ENCODE results near the gene SPESP1.
"Not testable (repeated sequence)": the region's sequence is repeated elsewhere in the genome, so short reads cannot be mapped to it uniquely, and the experiment has no call there.

Gene SPESP1

DNA sequence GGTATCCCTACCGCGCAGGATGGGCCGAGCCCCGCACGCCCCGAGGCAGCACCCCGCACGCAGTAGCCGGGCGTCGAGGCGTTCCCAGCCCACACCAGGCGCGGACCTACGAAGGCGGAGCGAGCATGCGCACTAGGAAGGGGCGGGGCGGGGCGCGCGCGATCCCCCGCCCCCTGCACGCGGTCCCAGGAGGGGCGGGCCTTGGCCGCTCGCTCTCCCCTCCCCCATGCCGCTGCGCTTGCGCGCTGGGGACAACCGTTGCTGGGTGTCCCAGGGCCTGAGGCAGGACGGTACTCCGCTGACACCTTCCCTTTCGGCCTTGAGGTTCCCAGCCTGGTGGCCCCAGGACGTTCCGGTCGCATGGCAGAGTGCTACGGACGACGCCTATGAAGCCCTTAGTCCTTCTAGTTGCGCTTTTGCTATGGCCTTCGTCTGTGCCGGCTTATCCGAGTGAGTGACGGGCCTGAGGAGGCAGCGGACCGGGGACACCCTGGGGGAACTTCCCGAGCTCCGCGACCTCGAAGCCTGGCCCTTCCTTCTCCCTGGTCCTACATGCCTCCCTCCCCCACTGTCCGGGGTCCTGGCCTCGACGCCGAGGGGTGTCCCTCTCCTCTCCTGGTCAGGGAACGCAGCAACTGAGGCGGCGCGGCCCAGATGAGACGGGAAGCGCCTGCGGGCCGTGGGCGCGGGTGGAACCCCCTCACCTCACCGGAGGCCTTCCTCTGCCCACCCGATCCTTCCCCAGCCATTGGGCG lies at the start of gene SPESP1:
Gene SPESP1, plus strand, starts transcription at position 258 of the 755 bp plus-strand sequence. Its CDS starts 129 bp downstream, at position 387.
- peak; percentile 69 for DNase-seq

DNA sequence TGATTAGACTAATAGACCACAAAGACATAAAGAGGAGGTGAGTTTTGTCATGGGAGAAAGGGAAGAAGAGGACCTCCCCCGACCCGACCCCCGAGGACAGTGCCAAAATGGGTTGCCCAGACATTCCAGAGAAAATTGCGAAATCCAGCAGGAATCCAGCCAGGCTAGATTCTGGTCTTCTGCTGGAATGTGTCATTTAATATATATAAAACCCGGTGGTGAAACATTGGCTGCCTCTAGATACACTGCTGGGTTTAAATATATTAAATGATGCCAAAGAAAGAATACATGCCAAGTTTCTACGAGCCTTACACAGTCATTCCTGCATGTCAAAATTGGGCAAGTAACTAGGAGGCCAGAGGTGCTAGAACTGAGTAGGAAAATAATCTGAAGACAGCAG lies 45.3 kb upstream of the SPESP1 start:
- no peak for DNase-seq

DNA sequence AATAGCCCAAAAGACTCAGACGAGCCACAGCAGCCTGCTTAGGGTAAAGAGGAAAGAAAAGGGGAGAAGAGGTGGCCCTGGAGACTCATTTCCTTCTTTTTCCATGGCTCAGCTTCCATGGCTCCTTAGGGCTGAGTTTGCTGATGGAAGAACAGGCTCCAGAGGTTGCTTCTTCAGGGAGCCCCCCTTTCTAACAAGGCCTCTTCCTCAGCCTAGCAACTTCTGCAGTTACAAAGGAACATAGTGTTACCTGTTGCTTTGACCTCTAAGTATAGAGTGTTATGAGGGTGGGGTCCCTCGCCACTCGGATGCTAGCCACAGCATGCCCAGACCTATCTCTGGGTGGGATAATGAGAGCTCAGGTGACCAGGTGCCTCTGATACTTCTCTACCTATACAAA lies 43.2 kb upstream of the SPESP1 start:
- no peak for DNase-seq

DNA sequence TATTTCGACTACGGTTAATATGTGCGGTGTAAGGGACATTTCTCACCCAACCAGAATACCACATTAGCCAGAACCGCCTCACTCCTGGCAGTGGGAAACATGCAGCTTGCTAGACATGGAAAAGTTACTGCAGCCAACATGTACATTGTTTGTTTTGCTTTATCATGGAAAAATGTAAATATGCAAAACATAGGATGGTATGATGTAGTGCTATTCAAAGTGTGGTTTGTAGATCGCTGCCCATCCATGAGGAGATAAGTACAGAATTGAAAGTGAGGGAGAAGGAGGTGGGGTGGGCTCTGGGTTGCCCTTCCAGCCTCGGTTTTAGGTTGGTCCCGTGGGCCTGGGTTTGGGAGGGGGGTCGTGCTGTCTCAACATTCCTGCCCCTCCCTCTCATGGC lies 42.5 kb upstream of the SPESP1 start:
- no peak for DNase-seq

DNA sequence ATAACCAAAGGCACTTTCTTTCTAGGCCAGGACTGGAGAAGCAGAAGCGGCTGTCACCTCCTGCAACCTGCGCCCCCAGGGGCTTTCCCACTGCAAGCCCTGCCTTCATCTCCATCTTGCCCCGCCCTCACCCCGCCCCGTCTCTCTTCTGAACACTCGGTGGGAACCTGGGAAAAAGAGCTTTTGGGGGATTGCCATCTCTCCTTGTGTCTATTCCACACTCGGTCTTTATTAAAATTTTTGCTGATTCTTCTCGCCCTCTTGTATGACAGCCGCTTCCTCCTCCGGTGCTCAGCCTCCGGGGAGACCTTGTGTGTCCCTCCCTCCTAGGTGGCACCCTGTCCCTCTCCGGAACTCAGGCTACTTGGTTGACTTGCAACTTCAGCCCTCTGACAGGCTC lies 41.9 kb upstream of the SPESP1 start:
- DNase-seq, result no peak

- DNase-seq, result no peak
Observed at GRCh38 chr15:68894208-68894607, 36.1 kb upstream of the SPESP1 start.

DNA sequence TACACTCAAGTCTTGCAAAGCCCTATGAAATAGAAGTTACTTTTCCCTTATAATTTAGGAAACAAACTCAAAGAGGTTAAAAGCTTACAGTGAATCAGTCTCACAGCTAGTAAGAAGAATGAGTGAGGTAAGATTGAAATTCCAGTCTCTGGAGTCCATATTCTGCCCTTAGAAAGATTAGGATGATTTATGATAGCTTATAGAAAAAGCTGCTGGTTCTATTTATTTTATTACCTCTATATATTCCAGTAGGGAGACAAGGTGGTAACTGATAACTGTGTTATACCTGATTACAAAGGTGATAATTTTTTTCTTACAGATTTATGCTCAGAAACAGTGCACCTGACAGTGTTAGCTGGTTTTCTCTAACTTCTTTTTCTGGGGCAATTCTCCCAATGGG lies 34.1 kb upstream of the SPESP1 start:
- no peak for DNase-seq

GRCh38 chr15:68897016-68897415 lies 33.3 kb upstream of the SPESP1 start:
- DNase-seq, result no peak

- DNase-seq, result no peak
Observed at GRCh38 chr15:68900027-68900426, 30.3 kb upstream of the SPESP1 start.

DNA sequence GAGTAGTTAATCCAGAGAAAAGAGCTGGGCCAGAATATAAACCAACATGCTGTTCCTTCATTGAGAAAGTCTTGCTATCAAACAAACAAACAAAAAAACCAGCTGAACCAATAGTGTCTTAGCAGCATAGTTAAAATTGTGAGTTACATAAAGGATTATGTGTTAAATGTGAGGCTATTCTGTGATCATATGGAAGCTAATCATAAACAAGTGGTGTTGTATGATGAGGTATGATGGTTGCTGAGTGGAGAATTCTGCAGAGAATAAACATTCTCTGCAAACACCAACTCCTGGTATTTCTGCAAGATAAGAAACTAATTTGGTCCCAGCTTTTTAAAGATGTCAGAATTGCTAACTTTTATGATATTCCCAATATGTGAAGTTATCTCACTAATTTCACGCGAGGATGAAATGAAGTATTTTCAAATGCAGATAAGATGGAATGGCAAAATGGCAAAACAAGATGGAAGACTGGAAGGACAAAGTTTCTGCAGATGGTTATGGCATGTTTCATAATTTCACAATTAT lies 22.9 kb upstream of the SPESP1 start:
- no peak for DNase-seq

DNA sequence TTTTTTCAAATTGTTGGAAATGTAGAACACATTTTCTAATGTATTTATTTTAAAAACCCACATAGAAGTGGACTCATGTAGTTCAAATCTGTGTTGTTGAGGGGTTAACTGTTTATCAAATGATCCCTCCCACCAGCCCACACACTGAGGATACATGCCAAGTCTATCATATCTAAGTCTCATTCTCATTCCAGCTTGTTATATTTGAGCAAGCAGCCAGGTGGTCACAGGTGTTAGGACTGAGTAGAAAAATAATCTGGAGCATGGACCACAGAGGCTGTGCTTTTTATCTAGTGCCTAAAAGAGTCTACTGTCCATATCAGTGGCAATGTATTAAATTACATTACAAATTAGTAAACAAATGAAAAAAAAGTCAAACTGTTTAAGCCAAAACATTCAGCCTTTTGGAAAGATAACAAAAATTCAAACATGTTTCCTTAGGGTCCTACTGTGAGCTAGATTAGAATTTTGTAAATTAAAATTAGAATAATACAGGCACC lies 20.7 kb upstream of the SPESP1 start:
- no peak for DNase-seq

GRCh38 chr15:68910341-68910740 lies 20.0 kb upstream of the SPESP1 start:
- DNase-seq, result no peak

- DNase-seq, result no peak
Observed at GRCh38 chr15:68910816-68911215, 19.5 kb upstream of the SPESP1 start.

DNA sequence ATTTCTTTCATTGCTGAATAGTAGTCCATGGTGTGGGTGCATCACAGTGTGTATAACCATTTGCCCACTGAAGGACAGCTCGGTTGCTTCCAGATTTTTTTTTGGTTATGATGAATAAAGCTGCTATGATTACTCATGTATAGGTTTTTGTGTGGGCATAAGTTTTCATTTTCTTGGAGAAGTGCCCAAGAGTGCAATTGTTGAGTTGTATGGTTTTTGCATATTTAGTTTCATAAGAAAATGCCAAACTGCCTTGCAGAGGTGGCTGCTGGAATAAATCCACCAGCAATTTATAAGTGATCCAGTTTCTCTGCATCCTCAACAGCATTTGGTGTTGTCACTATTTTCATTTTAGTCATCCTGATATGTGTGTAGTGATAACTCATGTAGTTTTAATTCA lies 8.4 kb upstream of the SPESP1 start:
- DNase-seq, result no peak

GRCh38 chr15:68924866-68925560 lies 5.3 kb upstream of the SPESP1 start:
- DNase-seq, result peak; percentile 71

- DNase-seq, result no peak
Observed at GRCh38 chr15:68933001-68933400, 2.7 kb downstream of the SPESP1 start.

DNA sequence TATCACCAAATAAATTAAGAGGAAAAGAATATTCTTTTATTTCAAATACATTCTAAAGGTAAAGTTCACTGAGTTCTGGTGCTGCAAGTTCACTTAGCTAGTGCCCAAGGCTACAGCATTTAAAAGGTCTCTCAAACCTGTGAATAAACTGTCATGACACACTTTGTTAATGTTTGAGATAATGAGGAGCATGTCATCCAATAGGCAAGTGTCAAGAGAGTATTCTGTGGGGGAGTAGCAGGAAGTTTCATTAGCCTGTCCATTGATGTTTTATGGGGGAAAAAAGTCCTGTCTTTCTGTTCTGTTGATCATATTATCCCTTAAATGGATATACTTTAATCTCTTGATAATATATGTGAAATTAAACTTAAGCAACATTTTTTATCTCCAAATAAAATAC lies 4.0 kb downstream of the SPESP1 start:
- no peak for DNase-seq

GRCh38 chr15:68935400-68935937 lies 5.1 kb downstream of the SPESP1 start:
- DNase-seq, result no peak

- no peak for DNase-seq
Observed at GRCh38 chr15:68939501-68939900, 9.2 kb downstream of the SPESP1 start.

DNA sequence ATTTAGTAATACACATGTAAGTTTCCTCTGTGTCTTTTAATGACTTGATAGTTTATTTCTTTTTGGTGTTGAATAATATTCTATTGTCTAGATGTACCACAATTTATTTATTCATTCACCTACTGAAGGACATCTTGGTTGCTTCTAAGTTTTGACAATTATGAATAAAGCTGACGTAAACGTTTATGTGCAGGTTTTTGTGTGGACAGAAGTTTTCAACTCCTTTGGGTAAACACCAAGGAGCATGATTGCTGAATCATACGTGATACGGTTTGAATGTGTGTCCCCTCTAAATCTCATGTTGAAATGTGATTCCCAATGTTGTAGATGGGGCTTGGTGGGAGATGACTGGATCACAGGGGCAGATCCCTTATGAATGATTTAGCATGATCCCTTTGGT lies 21.5 kb downstream of the SPESP1 start:
- DNase-seq, result no peak

GRCh38 chr15:68957696-68958095 lies 27.4 kb downstream of the SPESP1 start:
- no peak for DNase-seq

GRCh38 chr15:68958597-68958996 lies 28.3 kb downstream of the SPESP1 start:
- DNase-seq, result no peak

DNA sequence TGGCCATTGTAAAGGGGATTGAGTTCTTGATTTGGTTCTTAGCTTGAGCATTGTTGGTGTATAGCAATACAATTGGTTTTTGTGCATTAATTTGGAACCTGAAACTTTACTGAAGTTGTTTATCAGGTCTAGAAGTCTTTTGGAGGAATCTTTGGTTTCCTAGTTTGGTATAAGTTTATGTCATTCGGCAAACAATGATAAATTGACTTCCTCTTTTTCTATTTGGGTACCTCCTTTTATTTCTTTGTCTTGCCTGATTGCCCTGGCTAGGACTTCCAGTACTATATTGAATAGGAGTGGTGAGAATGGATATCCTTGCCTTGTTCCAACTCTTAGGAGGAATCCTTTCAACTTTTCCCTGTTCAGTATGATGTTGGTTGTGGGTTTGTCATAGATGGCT lies 32.1 kb downstream of the SPESP1 start:
- DNase-seq, result no peak

DNA sequence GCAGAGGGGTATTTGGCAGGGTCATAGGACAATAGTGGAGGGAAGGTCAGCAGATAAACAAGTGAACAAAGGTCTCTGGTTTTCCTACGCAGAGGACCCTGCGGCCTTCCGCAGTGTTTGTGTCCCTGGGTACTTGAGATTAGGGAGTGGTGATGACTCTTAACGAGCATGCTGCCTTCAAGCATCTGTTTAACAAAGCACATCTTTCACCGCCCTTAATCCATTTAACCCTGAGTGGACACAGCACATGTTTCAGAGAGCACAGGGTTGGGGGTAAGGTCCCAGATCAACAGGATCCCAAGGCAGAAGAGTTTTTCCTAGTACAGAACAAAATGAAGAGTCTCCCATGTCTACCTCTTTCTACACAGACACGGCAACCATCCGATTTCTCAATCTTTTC lies 33.4 kb downstream of the SPESP1 start:
- DNase-seq, result not testable (repeated sequence)
